WTC11 (cell line): Measurements from ENCODE around the gene PIK3R2.

ENCODE experiments used
- TEAD4 ChIP-seq: sonication (generic); formaldehyde crosslinking; IDR thresholded peaks from 2 replicates; pipeline ENCODE4 v1.8.0; 2022; ENCODE audit warnings: mild to moderate bottlenecking, missing genetic modification reagents
- TF ChIP-seq, protein P1 (sequence below): sonication (generic); formaldehyde crosslinking; IDR thresholded peaks from 2 replicates; pipeline ENCODE4 v1.8.1; 2023; ENCODE audit warnings: mild to moderate bottlenecking, missing genetic modification reagents, moderate library complexity
- TF ChIP-seq, protein P2 (sequence below): fragments of 200-600 bp; IDR thresholded peaks from 2 replicates; pipeline ENCODE4 v1.8.0; 2022; ENCODE audit warnings: antibody characterized with exemption

DNA sequence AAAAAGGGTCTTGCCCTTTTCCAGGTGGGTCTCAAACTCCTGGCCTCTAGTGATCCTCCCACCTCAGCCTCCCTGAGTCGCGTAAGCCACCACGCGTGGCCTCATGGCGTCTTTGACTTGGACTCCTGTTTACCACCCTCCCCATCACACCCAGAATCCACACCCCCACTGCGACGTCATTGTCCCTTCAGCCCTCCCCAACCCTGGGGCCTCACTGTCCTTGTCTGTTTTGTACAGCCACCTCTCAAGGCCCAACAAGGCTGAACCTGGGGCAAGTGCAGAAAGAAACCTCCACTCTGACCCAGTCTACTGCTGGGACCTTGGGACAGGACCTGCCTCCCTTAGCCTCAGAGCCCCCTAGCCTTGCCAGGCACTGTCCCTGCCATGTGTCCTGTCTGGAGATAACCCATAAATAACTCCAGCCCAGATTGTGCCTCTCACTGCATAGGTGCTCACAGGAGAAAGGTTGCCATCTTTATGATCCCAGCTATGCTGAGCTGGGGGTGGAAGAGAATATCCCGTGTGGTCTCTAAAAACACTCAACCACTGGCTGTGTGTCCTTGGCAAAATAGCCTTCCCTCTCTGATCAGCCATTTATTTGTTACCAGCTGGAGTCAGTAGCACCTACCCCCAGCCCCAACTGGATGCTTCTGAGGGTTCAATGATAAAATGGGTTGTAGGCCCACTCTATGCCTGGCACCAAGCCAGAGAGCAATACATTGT lies 18.8 kb downstream of the PIK3R2 start:
- TF ChIP-seq, protein P1, sequence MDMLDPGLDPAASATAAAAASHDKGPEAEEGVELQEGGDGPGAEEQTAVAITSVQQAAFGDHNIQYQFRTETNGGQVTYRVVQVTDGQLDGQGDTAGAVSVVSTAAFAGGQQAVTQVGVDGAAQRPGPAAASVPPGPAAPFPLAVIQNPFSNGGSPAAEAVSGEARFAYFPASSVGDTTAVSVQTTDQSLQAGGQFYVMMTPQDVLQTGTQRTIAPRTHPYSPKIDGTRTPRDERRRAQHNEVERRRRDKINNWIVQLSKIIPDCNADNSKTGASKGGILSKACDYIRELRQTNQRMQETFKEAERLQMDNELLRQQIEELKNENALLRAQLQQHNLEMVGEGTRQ (CRISPR knock-in tag) = no peak
- TF ChIP-seq, protein P2, sequence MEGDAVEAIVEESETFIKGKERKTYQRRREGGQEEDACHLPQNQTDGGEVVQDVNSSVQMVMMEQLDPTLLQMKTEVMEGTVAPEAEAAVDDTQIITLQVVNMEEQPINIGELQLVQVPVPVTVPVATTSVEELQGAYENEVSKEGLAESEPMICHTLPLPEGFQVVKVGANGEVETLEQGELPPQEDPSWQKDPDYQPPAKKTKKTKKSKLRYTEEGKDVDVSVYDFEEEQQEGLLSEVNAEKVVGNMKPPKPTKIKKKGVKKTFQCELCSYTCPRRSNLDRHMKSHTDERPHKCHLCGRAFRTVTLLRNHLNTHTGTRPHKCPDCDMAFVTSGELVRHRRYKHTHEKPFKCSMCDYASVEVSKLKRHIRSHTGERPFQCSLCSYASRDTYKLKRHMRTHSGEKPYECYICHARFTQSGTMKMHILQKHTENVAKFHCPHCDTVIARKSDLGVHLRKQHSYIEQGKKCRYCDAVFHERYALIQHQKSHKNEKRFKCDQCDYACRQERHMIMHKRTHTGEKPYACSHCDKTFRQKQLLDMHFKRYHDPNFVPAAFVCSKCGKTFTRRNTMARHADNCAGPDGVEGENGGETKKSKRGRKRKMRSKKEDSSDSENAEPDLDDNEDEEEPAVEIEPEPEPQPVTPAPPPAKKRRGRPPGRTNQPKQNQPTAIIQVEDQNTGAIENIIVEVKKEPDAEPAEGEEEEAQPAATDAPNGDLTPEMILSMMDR = no peak
- TF ChIP-seq TEAD4 (CRISPR knock-in tag) = no peak
